Cardiac septum (tissue), 1 donor: ENCODE results near the gene ECI1. TPM values are rescaled to one million over a fixed set of nuclear protein-coding genes. Genes with fewer than 3 reads are reported as not detected.
A peak's percentile ranks its signal among the peaks of the same experiment; 100 is the strongest.

Experiments
- DNase-seq: peaks from one replicate; pipeline ENCODE4 v3.0.0-alpha.2; 2020; ENCODE audit warnings: low spot score
- intact Hi-C: fragments of 100-400 bp; cut with DNase I; formaldehyde crosslinking; loops from one replicate; pipeline ENCODE4 v1.14.0; 2022
- total RNA-seq: library from RNA; stranded (reverse); fragmentation: NEBNext Ultra II Directional; extraction: Animal tissue kit (Norgen Biotek cat#: 25700); gene quantifications from one replicate; pipeline ENCODE4 v1.2.1, GENCODE V29; 2021
- donor health status: DM: no; HTN: no; CAD: no.

Gene ECI1
- total RNA-seq, 1 donor from 2014 or later: 139 TPM

DNA sequence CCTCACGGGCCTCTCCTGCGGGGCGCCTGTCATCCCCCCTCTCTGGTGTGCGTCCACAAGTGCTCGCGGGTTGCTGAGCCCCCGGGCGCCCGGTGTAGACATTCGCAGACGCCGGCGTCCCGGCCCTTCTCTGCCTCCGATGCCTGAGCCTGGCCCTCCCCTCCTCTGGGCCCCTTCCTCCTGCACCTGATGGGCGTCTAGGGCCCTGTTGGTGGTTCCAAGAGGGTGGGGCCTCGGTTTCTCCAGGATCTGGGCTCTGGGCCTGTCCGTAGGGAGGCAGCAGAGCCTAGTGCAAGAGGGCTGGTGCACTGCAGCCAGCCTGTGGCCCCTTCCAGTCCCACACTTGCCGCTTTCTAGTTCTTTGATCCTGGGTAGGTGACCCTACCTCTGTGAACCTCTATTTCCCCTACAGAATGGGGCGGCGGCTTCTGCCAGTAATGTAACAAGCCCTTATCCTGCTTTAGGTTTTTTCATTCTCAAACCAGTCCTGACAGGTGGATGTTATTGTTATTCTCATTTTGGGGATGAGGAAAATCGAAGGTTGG is 27.4 kb downstream of the ECI1 start:
- no peak for DNase-seq
- intact Hi-C loops: no loop called here

GRCh38 chr16:2223221-2223941 is 28.0 kb downstream of the ECI1 start, which contains the start of gene E4F1:
TSS of gene E4F1 (plus strand) at chr16:2223591. CDS start at chr16:2223614, 23 bp downstream.
- intact Hi-C loops: no loop called here
- DNase-seq: peak; percentile 100

GRCh38 chr16:2216330-2216729 is 35.1 kb downstream of the ECI1 start:
- intact Hi-C loops: no loop called here
- no peak for DNase-seq

- intact Hi-C loops: loop anchor here (5.0 kb wide), 1 partner anchor 38 kb away; the partner anchor contains the start of gene ECI1
- DNase-seq: no peak
These were observed 36.7 kb downstream of the ECI1 start, which contains the start of gene PGP for GRCh38 chr16:2214719-2214968. TSS of gene PGP (minus strand) at chr16:2214840. CDS start at chr16:2214777, 63 bp downstream.

GRCh38 chr16:2213817-2214718 is 37.3 kb downstream of the ECI1 start:
- intact Hi-C loops: loop anchor here (5.0 kb wide), 1 partner anchor 38 kb away; the partner anchor contains the start of gene ECI1
- DNase-seq: no peak

DNA sequence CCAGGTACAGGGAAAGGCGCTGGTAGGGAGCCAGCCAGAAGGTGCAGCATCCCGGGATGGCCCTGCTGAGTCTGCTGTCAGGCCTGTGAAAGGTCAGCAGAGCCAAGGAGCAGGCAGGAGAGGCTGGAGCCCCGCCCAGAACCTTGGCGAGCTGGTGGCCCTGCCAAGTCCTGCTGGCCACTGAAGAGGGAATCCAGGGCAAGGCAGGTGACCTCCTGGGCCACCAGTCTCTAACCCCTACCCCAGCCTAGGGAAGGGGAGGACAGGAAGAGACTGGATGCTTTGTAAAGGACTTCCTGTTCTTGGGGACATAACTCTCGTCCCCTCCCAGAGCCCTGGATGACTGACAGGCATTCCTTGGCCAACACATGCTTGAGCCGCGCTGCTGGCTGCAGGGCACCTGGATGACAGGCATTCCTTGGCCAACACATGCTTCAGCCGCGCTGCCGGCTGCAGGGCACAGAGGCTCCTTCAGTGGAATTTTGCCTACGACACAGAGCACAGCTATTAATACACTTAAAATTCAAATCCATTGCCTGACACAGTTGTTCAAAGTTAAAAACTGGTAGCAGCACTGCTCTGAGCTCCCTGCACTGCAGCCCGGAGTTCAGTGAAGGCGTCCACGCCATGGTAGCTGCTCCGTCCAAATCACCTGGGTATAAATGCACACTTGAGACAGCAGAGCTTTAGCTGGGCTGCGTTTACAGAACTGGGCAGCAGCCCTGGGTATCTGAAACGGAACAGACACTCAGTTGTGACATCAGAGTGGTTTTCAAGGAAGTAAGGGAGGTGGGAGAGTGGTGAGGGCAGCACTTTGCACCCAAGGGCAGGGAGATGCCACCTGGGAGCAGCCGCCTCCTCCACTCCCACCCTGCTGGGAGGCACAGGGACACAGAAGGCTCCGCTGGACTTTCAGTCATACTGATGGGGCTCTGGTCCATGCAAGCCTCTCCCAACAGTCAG is 38.7 kb downstream of the ECI1 start:
- intact Hi-C loops: loop anchor here (5.0 kb wide), 1 partner anchor 40 kb away; the partner anchor contains the start of gene ECI1
- no peak for DNase-seq

- intact Hi-C loops: loop anchor here (5.0 kb wide), 1 partner anchor 40 kb away; the partner anchor contains the start of gene ECI1
- no peak for DNase-seq
These were observed 39.5 kb downstream of the ECI1 start for GRCh38 chr16:2211923-2212347.

- intact Hi-C loops: loop anchor here (5.0 kb wide), 1 partner anchor 42 kb away; the partner anchor contains the start of gene ECI1
- no peak for DNase-seq
These were observed 40.7 kb downstream of the ECI1 start, which contains the start of gene BRICD5 for GRCh38 chr16:2210386-2211365. TSS of gene BRICD5 (minus strand) at chr16:2210863. CDS start at chr16:2210833, 30 bp downstream.

DNA sequence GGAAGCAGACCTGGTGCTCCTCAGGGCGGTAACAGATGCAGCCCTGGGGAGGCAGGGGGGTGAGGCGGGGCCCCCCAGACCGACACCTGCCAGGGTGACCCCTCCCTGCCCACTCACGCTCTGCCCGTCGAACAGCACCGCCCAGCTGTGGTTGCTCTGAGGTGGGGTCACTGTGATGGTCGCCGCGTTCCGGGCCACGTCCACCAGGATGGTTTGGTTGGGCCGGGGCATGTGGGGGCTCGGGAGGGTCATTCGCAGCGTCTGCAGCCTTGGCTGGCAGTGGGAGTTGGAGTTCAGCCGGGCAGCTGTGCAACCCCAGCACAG is 41.4 kb downstream of the ECI1 start:
- DNase-seq: no peak
- intact Hi-C loops: loop anchor here (5.0 kb wide), 1 partner anchor 42 kb away; the partner anchor contains the start of gene ECI1

DNA sequence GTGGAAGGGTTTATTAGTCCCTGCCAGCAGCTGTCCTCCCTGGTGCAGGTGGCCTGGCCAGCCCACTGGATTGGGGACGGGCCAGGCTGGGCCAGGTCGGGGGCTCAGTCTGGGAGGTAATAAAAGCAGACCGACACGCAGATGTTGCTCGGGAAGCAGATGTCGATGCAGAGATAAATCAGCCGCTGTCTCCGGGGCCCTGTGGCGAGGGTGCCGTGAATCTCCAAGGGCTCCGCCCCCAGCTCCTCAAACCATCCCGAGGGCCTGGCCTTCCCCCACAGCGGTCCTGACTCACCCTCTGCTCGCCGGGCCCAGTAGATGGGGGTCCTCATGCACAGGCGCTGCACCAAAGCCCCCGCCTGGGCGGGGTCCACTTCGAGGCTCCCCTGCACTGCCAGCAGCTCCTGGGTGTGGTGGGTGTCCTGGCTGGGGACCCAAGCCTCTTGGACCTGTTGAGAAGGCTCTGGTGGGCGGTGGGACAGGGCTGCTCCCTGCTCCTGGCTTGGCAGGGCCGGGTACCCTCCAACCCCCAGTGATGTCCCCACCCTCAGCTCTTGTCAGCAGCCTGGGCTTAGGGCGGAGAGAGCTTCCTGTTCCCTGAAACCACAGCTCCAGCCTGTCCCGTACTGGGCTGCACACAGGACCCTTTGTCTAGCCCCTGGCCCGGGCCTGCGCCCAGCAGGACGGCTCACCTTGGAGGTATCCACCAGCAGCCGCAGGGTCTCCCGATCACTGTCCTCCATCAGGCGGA is 42.0 kb downstream of the ECI1 start:
- intact Hi-C loops: loop anchor here (5.0 kb wide), 2 partner anchors 43 to 52 kb away; partner anchors contain the start of genes ECI1 and TRAF7
- DNase-seq: no peak

DNA sequence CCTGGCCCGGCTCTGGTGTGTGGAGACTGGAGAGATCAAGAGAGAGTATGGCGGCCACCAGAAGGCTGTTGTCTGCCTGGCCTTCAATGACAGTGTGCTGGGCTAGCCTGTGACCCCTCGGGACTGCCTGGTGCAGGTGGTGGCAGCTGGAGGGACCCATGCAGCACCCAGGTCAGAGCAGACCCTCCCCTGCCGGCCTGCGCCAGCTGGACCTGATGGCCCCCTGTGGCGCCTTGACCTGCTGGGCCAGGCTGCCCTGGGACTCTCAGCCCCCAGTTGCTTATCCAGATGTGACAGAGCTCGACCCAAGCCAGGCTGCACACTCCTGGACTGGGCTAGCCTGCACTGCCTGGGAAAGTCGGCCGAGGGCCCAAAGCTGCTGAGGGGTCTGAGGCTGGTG is 42.6 kb downstream of the ECI1 start:
- no peak for DNase-seq
- intact Hi-C loops: loop anchor here (5.0 kb wide), 1 partner anchor 51 kb away; the partner anchor contains the start of gene TRAF7

DNA sequence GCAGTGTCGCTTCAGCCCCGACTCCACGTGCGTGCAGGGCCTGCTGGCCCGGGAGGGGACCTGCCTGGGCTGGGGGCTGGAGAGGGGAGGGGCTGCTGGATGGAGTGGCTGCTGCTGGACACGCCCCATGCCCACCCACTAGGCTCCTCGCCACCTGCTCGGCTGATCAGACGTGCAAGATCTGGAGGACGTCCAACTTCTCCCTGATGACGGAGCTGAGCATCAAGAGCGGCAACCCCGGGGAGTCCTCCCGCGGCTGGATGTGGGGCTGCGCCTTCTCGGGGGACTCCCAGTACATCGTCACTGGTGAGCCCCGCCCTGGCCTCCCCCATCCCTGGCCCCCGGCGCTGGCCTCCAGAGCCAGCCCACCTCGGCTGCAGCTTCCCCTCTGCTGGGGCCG is 43.1 kb downstream of the ECI1 start:
- intact Hi-C loops: loop anchor here (5.0 kb wide), 1 partner anchor 51 kb away; the partner anchor contains the start of gene TRAF7

GRCh38 chr16:2207872-2208271 is 43.5 kb downstream of the ECI1 start:
- intact Hi-C loops: loop anchor here (5.0 kb wide), 1 partner anchor 51 kb away; the partner anchor contains the start of gene TRAF7
- no peak for DNase-seq

More for the DNA sequence above, 43.1 kb downstream of the ECI1 start:
- DNase-seq: no peak

DNA sequence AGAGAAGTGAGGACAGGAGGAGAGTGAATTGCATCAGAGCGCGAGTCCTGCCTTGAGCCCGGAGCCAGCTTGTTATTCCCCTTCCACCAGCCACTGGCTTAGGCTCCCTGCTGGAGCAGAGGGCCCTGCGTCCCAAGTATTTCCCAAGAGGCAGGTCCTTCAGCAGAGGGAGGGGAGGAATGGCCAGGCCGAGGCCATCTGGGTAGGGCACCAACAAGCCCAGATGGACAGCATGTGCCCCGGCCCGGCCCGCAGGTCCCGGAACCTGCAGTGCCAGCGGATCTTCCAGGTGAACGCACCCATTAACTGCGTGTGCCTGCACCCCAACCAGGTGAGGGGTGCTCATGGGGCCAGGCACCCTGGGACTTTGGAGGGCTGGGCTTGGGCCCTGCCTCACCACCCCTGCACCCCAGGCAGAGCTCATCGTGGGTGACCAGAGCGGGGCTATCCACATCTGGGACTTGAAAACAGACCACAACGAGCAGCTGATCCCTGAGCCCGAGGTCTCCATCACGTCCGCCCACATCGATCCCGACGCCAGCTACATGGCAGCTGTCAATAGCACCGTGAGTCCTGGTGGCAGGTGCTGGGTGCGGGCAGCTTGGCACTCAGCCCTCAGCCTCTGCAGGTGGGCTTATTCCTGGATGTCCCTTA is 44.5 kb downstream of the ECI1 start:
- intact Hi-C loops: loop anchor here (5.0 kb wide), 1 partner anchor 50 kb away; the partner anchor contains the start of gene TRAF7
- no peak for DNase-seq

- intact Hi-C loops: loop anchor here (5.0 kb wide), 1 partner anchor 49 kb away; the partner anchor contains the start of gene TRAF7
These were observed 45.0 kb downstream of the ECI1 start for GRCh38 chr16:2206420-2206779.

GRCh38 chr16:2205967-2206313 is 45.4 kb downstream of the ECI1 start:
- intact Hi-C loops: loop anchor here (5.0 kb wide), 1 partner anchor 49 kb away; the partner anchor contains the start of gene TRAF7
- no peak for DNase-seq

More at GRCh38 chr16:2206420-2206779, 45.0 kb downstream of the ECI1 start:
- DNase-seq: no peak
